ENCODE measurements around the gene F11R. TPM values are rescaled to one million over a fixed set of nuclear protein-coding genes. Genes with fewer than 3 reads are reported as not detected.
"Not testable (repeated sequence)": the region's sequence is repeated elsewhere in the genome, so short reads cannot be mapped to it uniquely, and the experiment has no call there.

Gene F11R
- total RNA-seq, 3 donors from 2014 or later = 3.9 to 7.6 (median 7.3) TPM

GRCh38 chr1:161012420-161012819 is 8.5 kb downstream of the F11R start:
- H3K27me3 Mint-ChIP-seq (ENCODE audit: low read depth) = no peaks in the 10 kb centered on the region
- H3K36me3 Mint-ChIP-seq (ENCODE audit: insufficient read depth) = no peaks in the 10 kb centered on the region
- no peaks in the 10 kb centered on the region for H3K9me3 Mint-ChIP-seq
- DNase-seq = no peak
- peaks cover 30% of the 10 kb centered on the region for H3K4me1 Mint-ChIP-seq (ENCODE audit: low read depth)
- H3K4me3 Mint-ChIP-seq = no peak overlapping the region
- ATAC-seq = no peak

- Mint-ChIP-seq H3K27me3 (ENCODE audit: low read depth) (no peaks in the 10 kb centered on the region), H3K9me3 (no peaks in the 10 kb centered on the region), H3K36me3 (ENCODE audit: insufficient read depth) (peaks cover 2% of the 10 kb centered on the region), H3K4me1 (ENCODE audit: low read depth) (peaks cover 29% of the 10 kb centered on the region), H3K4me3 (no peak overlapping the region)
- no peak for ATAC-seq
- no peak for DNase-seq
These were observed 11.2 kb downstream of the F11R start for GRCh38 chr1:161009602-161010211.

- ATAC-seq (no peak), DNase-seq (no peak)
- no peaks in the 10 kb centered on the region for H3K27me3 Mint-ChIP-seq (ENCODE audit: low read depth)
- no peak overlapping the region for H3K4me3 Mint-ChIP-seq
- H3K9me3 Mint-ChIP-seq = no peaks in the 10 kb centered on the region
- peaks cover 25% of the 10 kb centered on the region for H3K4me1 Mint-ChIP-seq (ENCODE audit: low read depth)
- H3K36me3 Mint-ChIP-seq (ENCODE audit: insufficient read depth) = peaks cover 2% of the 10 kb centered on the region
These were observed 12.0 kb downstream of the F11R start for GRCh38 chr1:161008869-161009510.

GRCh38 chr1:161007369-161007768 is 13.6 kb downstream of the F11R start:
- H3K27me3 Mint-ChIP-seq (ENCODE audit: low read depth) = no peaks in the 10 kb centered on the region
- H3K4me3 Mint-ChIP-seq = no peak overlapping the region
- peaks cover 2% of the 10 kb centered on the region for H3K36me3 Mint-ChIP-seq (ENCODE audit: insufficient read depth)
- DNase-seq (no peak), ATAC-seq (no peak)
- H3K9me3 Mint-ChIP-seq = no peaks in the 10 kb centered on the region
- H3K4me1 Mint-ChIP-seq (ENCODE audit: low read depth) = peaks cover 13% of the 10 kb centered on the region

- no peaks in the 10 kb centered on the region for H3K27me3 Mint-ChIP-seq (ENCODE audit: low read depth)
- H3K9me3 Mint-ChIP-seq = no peaks in the 10 kb centered on the region
- H3K4me3 Mint-ChIP-seq = no peak overlapping the region
- H3K4me1 Mint-ChIP-seq (ENCODE audit: low read depth) = peaks cover 8% of the 10 kb centered on the region
- DNase-seq (no peak), ATAC-seq (no peak)
- H3K36me3 Mint-ChIP-seq (ENCODE audit: insufficient read depth) = peaks cover 2% of the 10 kb centered on the region
These were observed 14.4 kb downstream of the F11R start for GRCh38 chr1:161006563-161006962.

- ATAC-seq = no peak
- no peak for DNase-seq
- Mint-ChIP-seq H3K4me1 (ENCODE audit: low read depth) (peaks cover 5% of the 10 kb centered on the region), H3K4me3 (no peak overlapping the region), H3K36me3 (ENCODE audit: insufficient read depth) (peaks cover 14% of the 10 kb centered on the region), H3K9me3 (no peaks in the 10 kb centered on the region), H3K27me3 (ENCODE audit: low read depth) (no peaks in the 10 kb centered on the region)
These were observed 19.4 kb downstream of the F11R start for GRCh38 chr1:161001525-161001924.

GRCh38 chr1:161000736-161001480 is 20.0 kb downstream of the F11R start:
- H3K4me1 Mint-ChIP-seq (ENCODE audit: low read depth) = peaks cover 5% of the 10 kb centered on the region
- H3K36me3 Mint-ChIP-seq (ENCODE audit: insufficient read depth) = peaks cover 12% of the 10 kb centered on the region
- no peaks in the 10 kb centered on the region for H3K27me3 Mint-ChIP-seq (ENCODE audit: low read depth)
- no peaks in the 10 kb centered on the region for H3K9me3 Mint-ChIP-seq
- DNase-seq (no peak), ATAC-seq (no peak)
- H3K4me3 Mint-ChIP-seq = no peak overlapping the region

GRCh38 chr1:160999376-160999775 is 21.6 kb downstream of the F11R start:
- no peak overlapping the region for H3K4me3 Mint-ChIP-seq
- H3K9me3 Mint-ChIP-seq = no peaks in the 10 kb centered on the region
- peaks cover 12% of the 10 kb centered on the region for H3K36me3 Mint-ChIP-seq (ENCODE audit: insufficient read depth)
- ATAC-seq = no peak
- peaks cover 7% of the 10 kb centered on the region for H3K4me1 Mint-ChIP-seq (ENCODE audit: low read depth)
- DNase-seq = no peak
- H3K27me3 Mint-ChIP-seq (ENCODE audit: low read depth) = no peaks in the 10 kb centered on the region

- Mint-ChIP-seq H3K27me3 (ENCODE audit: low read depth) (no peaks in the 10 kb centered on the region), H3K9me3 (no peaks in the 10 kb centered on the region), H3K4me1 (ENCODE audit: low read depth) (peaks cover 7% of the 10 kb centered on the region), H3K4me3 (no peak overlapping the region), H3K36me3 (ENCODE audit: insufficient read depth) (peaks cover 12% of the 10 kb centered on the region)
- peak; percentile 78 to 82 for ATAC-seq
- peak; percentile 43 for DNase-seq
These were observed 23.5 kb downstream of the F11R start for GRCh38 chr1:160997323-160998038.

GRCh38 chr1:160996178-160996577 is 24.8 kb downstream of the F11R start:
- DNase-seq (no peak), ATAC-seq (no peak)
- Mint-ChIP-seq H3K36me3 (ENCODE audit: insufficient read depth) (peaks cover 12% of the 10 kb centered on the region), H3K27me3 (ENCODE audit: low read depth) (no peaks in the 10 kb centered on the region), H3K4me1 (ENCODE audit: low read depth) (peaks cover 7% of the 10 kb centered on the region), H3K4me3 (no peak overlapping the region), H3K9me3 (no peaks in the 10 kb centered on the region)

- H3K4me1 Mint-ChIP-seq (ENCODE audit: low read depth) = peaks cover 11% of the 10 kb centered on the region
- no peaks in the 10 kb centered on the region for H3K27me3 Mint-ChIP-seq (ENCODE audit: low read depth)
- H3K4me3 Mint-ChIP-seq = no peak overlapping the region
- no peaks in the 10 kb centered on the region for H3K36me3 Mint-ChIP-seq (ENCODE audit: insufficient read depth)
- ATAC-seq (no peak), DNase-seq (no peak)
- no peaks in the 10 kb centered on the region for H3K9me3 Mint-ChIP-seq
These were observed 27.3 kb downstream of the F11R start for GRCh38 chr1:160993544-160994193.

GRCh38 chr1:160992036-160992435 is 28.9 kb downstream of the F11R start:
- H3K4me1 Mint-ChIP-seq (ENCODE audit: low read depth); H3K4me3 Mint-ChIP-seq; H3K27me3 Mint-ChIP-seq (ENCODE audit: low read depth); DNase-seq; H3K36me3 Mint-ChIP-seq (ENCODE audit: insufficient read depth); H3K9me3 Mint-ChIP-seq; ATAC-seq: not testable (repeated sequence)

- Mint-ChIP-seq H3K9me3 (no peaks in the 10 kb centered on the region), H3K27me3 (ENCODE audit: low read depth) (peaks cover 9% of the 10 kb centered on the region), H3K4me1 (ENCODE audit: low read depth) (peaks cover 5% of the 10 kb centered on the region), H3K4me3 (no peak overlapping the region), H3K36me3 (ENCODE audit: insufficient read depth) (no peaks in the 10 kb centered on the region)
- no peak for DNase-seq
- ATAC-seq = no peak
These were observed 33.4 kb downstream of the F11R start for GRCh38 chr1:160987359-160988050.
